Smooth muscle cell (in vitro differentiated cells): ENCODE data around the gene ATE1. TPM values are rescaled to one million over a fixed set of nuclear protein-coding genes. Genes with fewer than 3 reads are reported as not detected.

Experiments
- DNase-seq: peaks from one replicate; lab custom pipeline; 2025; ENCODE audit not compliant: unreplicated experiment; lab: John Stamatoyannopoulos, UW
- H2AFZ ChIP-seq: fragments of 200-600 bp; sonication (generic); 2 replicates; pipeline ENCODE4 v1.6.0; 2016; ENCODE audit warnings: antibody characterized with exemption, low read depth, mild to moderate bottlenecking
- H3F3A ChIP-seq: fragments of 200-600 bp; sonication (generic); 2 replicates; pipeline ENCODE4 v1.6.0; 2017; ENCODE audit warnings: antibody characterized with exemption, low read depth
- H3K27ac ChIP-seq: fragments of 200-600 bp; sonication (generic); 2 replicates; pipeline ENCODE4 v1.5.1; 2016; ENCODE audit warnings: low read depth, mild to moderate bottlenecking
- H3K27me3 ChIP-seq: fragments of 200-600 bp; sonication (generic); 2 replicates; pipeline ENCODE4 v1.6.1; 2016; ENCODE audit warnings: low read depth, mild to moderate bottlenecking
- H3K36me3 ChIP-seq: fragments of 200-600 bp; sonication (generic); 2 replicates; pipeline ENCODE4 v1.5.1; 2016; ENCODE audit warnings: low read depth
- H3K4me1 ChIP-seq: fragments of 200-600 bp; sonication (generic); 2 replicates; pipeline ENCODE4 v1.5.1; 2016; ENCODE audit warnings: low read depth
- H3K4me2 ChIP-seq: fragments of 200-600 bp; sonication (generic); 2 replicates; pipeline ENCODE4 v1.6.0; 2016; ENCODE audit warnings: mild to moderate bottlenecking
- H3K4me3 ChIP-seq: fragments of 200-600 bp; sonication (generic); 2 replicates; pipeline ENCODE4 v1.5.1; 2016; ENCODE audit warnings: mild to moderate bottlenecking
- H3K79me2 ChIP-seq: fragments of 200-600 bp; sonication (generic); 2 replicates; pipeline ENCODE4 v1.6.0; 2016; ENCODE audit warnings: low read depth, mild to moderate bottlenecking
- H3K9ac ChIP-seq: fragments of 200-600 bp; sonication (generic); 2 replicates; pipeline ENCODE4 v1.6.0; 2016; ENCODE audit warnings: low read depth
- H3K9me3 ChIP-seq: fragments of 200-600 bp; sonication (generic); replicated peaks from 2 replicates; pipeline ENCODE4 v1.5.1; 2016; ENCODE audit warnings: low read depth
- H4K20me1 ChIP-seq: fragments of 200-600 bp; sonication (generic); 2 replicates; pipeline ENCODE4 v1.6.0; 2016; ENCODE audit warnings: low read depth
- CTCF ChIP-seq: fragments of 200-600 bp; sonication (generic); IDR thresholded peaks from 2 replicates; pipeline ENCODE4 v1.5.1; 2017; ENCODE audit warnings: borderline replicate concordance, mild to moderate bottlenecking, antibody characterized with exemption; ENCODE audit not compliant: insufficient read depth, poor library complexity, severe bottlenecking
- WGBS: methylation state at CpG from one replicate; pipeline ENCODE4 v1.1.7; 2016; ENCODE audit warnings: low lambda C conversion rate; 5-methylcytosine and 5-hydroxymethylcytosine counted together
- polyA plus RNA-seq: library from polyadenylated mRNA; unstranded; fragments of >200 nt; fragmentation: Nextera tagmentation; extraction: Ambion mirVana; gene quantifications from 2 replicates; pipeline ENCODE4 v1.2.1, GENCODE V29; 2016
- total RNA-seq: library from RNA; depleted of rRNA; stranded (reverse); fragments of >200 nt; gene quantifications from 2 replicates; pipeline ENCODE4 v1.2.3, GENCODE V29; 2014

Gene ATE1
- total and polyA plus RNA-seq, 2 experiments from 2014 or later, result 9.1 to 20.7 TPM

DNA sequence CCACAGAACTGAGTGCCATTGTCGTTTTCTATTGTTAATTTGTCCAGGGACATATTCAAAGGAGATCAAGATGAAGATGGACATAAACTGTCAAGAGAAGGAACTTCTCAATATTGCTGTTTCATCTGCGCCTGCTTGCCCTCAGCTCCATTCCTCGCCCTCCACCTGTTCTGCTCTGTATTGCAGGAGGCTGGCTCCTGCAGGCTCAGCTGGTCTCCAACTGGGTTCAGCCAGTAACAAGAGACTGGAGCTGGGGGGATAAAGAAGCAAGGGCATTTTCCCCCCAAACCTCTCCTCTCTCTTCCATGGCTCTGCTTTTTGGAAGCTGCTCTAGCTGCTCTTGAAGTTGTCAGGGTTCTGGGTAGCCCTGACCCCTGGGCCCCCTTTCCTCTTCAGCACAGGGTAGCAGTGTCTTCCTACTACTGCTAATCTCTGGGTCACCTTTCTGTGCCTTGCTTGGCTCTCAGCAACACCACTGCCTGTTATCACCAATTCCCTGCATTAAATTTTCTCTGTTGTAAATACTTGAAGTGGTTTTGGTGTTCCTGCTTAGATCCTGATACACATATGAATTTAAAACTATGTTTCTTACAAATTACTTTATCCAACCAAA is 180.6 kb downstream of the ATE1 start:
- Histone ChIP-seq H3K4me1 (no peaks in the 10 kb centered on the region), H3K4me2 (no peak overlapping the region), H2AFZ (no peak overlapping the region), H3K9ac (no peak overlapping the region), H4K20me1 (no peaks in the 10 kb centered on the region), H3K27me3 (no peaks in the 10 kb centered on the region), H3K79me2 (peaks cover 7% of the 10 kb centered on the region), H3K9me3 (no peaks in the 10 kb centered on the region), H3K4me3 (no peak overlapping the region), H3K27ac (no peak overlapping the region), H3F3A (no peaks in the 10 kb centered on the region), H3K36me3 (no peaks in the 10 kb centered on the region)
- DNase-seq, result no peak
- no peak for TF ChIP-seq CTCF
- 98% methylated on average over 3 of the region's 3 CpGs for WGBS

- peak overlapping the region; percentile 0 for H3K4me2 ChIP-seq
- no peaks in the 10 kb centered on the region for H3K36me3 ChIP-seq
- H3K27me3 ChIP-seq, result no peaks in the 10 kb centered on the region
- H2AFZ ChIP-seq, result no peak overlapping the region
- H3K79me2 ChIP-seq, result no peaks in the 10 kb centered on the region
- H3K9me3 ChIP-seq, result no peaks in the 10 kb centered on the region
- no peak overlapping the region for H3K27ac ChIP-seq
- DNase-seq, result no peak
- no peak overlapping the region for H3K4me3 ChIP-seq
- H4K20me1 ChIP-seq, result no peaks in the 10 kb centered on the region
- H3K9ac ChIP-seq, result no peak overlapping the region
- H3K4me1 ChIP-seq, result no peaks in the 10 kb centered on the region
- WGBS, result 0% methylated on average over 1 of the region's 1 CpG
- peaks cover 4% of the 10 kb centered on the region for H3F3A ChIP-seq
- no peak for TF ChIP-seq CTCF
These were observed 186.5 kb downstream of the ATE1 start for GRCh38 chr10:121741248-121741792.

DNA sequence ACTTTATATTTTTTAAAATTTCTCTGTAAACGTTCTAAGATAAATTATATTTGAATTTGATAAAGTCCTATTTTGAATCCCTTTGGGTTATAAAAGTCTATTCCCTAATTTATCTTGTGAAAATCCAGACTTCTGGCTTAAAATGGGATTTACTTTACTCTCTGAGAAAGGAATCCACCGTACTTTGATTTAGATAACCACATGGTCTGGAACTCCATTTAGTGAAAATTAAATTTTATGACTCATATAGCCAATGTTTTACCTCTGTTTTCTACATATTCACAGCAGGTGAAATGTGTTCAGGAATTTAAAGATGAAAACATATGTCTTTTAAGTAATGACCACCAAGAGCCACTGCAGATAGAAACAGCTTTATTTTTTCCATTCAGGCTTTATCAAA is 187.8 kb downstream of the ATE1 start:
- no peak for DNase-seq
- Histone ChIP-seq H3K36me3 (no peaks in the 10 kb centered on the region), H3K4me1 (no peaks in the 10 kb centered on the region), H3K9ac (no peak overlapping the region), H3K9me3 (no peaks in the 10 kb centered on the region), H3F3A (peaks cover 8% of the 10 kb centered on the region), H3K27me3 (no peaks in the 10 kb centered on the region), H2AFZ (no peak overlapping the region), H3K4me3 (no peak overlapping the region), H3K4me2 (peak overlapping the region; percentile 11), H3K79me2 (no peaks in the 10 kb centered on the region), H4K20me1 (no peaks in the 10 kb centered on the region), H3K27ac (peak overlapping the region; percentile 6)
- 19% methylated on average over 2 of the region's 2 CpGs for WGBS
- no peak for TF ChIP-seq CTCF

DNA sequence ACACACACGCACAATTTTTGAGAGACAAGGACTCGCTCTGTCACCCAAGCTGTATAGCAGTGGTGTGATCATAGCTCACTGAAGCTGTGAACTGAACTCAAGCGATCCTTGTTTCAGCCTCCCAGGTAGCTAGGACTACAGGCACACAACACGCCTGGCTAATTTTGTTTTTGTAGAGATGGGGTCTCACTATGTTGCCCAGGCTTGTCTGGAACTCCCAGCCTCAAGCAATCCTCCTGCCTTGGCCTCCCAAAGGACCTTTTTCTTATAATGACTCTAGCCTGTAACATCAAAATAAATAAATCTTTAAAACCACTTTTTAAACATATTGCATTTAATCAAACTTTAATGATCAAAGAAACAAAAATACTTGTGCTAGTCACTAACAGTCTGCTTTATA is 188.7 kb downstream of the ATE1 start:
- 98% methylated on average over 4 of the region's 4 CpGs for WGBS
- no peak overlapping the region for H3K4me2 ChIP-seq
- H3K36me3 ChIP-seq, result no peaks in the 10 kb centered on the region

More for the DNA sequence above, 188.7 kb downstream of the ATE1 start:
- TF ChIP-seq CTCF, result no peak
- no peak overlapping the region for H3K27ac ChIP-seq
- H3F3A ChIP-seq, result peaks cover 8% of the 10 kb centered on the region
- no peaks in the 10 kb centered on the region for H4K20me1 ChIP-seq
- no peaks in the 10 kb centered on the region for H3K27me3 ChIP-seq
- no peak for DNase-seq
- no peaks in the 10 kb centered on the region for H3K9me3 ChIP-seq
- peaks cover 3% of the 10 kb centered on the region for H3K4me1 ChIP-seq
- H2AFZ ChIP-seq, result no peak overlapping the region
- H3K9ac ChIP-seq, result no peak overlapping the region
- H3K4me3 ChIP-seq, result no peak overlapping the region
- H3K79me2 ChIP-seq, result no peaks in the 10 kb centered on the region
